MM.1S (cell line): Measurements from ENCODE around the gene ATG4A.
A peak's percentile ranks its signal among the peaks of the same experiment; 100 is the strongest.

Source experiments
- DNase-seq: peaks from one replicate; pipeline ENCODE4 v3.0.0-alpha.2; 2015
- H2AFZ ChIP-seq: fragments of 300-600 bp; sonication (generic); 2 replicates; pipeline ENCODE4 v1.6.0; 2016; ENCODE audit warnings: antibody characterized with exemption, low read length
- H3F3A ChIP-seq: fragments of 300-600 bp; sonication (generic); 2 replicates; pipeline ENCODE4 v1.6.1; 2016; ENCODE audit warnings: mild to moderate bottlenecking, antibody characterized with exemption, low read length, moderate library complexity, mixed read lengths; ENCODE audit not compliant: insufficient read depth
- H3K27ac ChIP-seq: fragments of 300-600 bp; sonication (generic); 2 replicates; pipeline ENCODE4 v1.5.1; 2016; ENCODE audit warnings: mild to moderate bottlenecking, low read length
- H3K27me3 ChIP-seq: fragments of 300-600 bp; sonication (generic); replicated peaks from 2 replicates; pipeline ENCODE4 v1.6.0; 2016; ENCODE audit warnings: low read length; ENCODE audit not compliant: insufficient read depth
- H3K36me3 ChIP-seq: fragments of 300-600 bp; sonication (generic); replicated peaks from 2 replicates; pipeline ENCODE4 v1.6.1; 2016; ENCODE audit warnings: mild to moderate bottlenecking, low read length, mixed read lengths; ENCODE audit not compliant: insufficient read depth
- H3K4me1 ChIP-seq: fragments of 300-600 bp; sonication (generic); 2 replicates; pipeline ENCODE4 v1.6.1; 2016; ENCODE audit warnings: low read length, mixed read lengths
- H3K4me2 ChIP-seq: fragments of 300-600 bp; sonication (generic); 2 replicates; pipeline ENCODE4 v1.6.0; 2016; ENCODE audit warnings: low read depth, low read length
- H3K4me3 ChIP-seq: fragments of 300-600 bp; sonication (generic); 2 replicates; pipeline ENCODE4 v1.5.1; 2016; ENCODE audit warnings: low read length, mixed read lengths
- H3K79me2 ChIP-seq: fragments of 300-600 bp; sonication (generic); 2 replicates; pipeline ENCODE4 v1.6.1; 2016; ENCODE audit warnings: mixed run types, low read length, mixed read lengths
- H3K9ac ChIP-seq: fragments of 300-600 bp; sonication (generic); 2 replicates; pipeline ENCODE4 v1.6.1; 2016; ENCODE audit warnings: low read length, mixed read lengths
- H3K9me2 ChIP-seq: fragments of 300-600 bp; sonication (generic); replicated peaks from 2 replicates; pipeline ENCODE4 v1.6.1; 2016; ENCODE audit warnings: mild to moderate bottlenecking, low read length, mixed read lengths; ENCODE audit not compliant: insufficient read depth
- H3K9me3 ChIP-seq: fragments of 300-600 bp; sonication (generic); replicated peaks from 2 replicates; pipeline ENCODE4 v1.6.1; 2016; ENCODE audit warnings: mild to moderate bottlenecking, low read length, mixed read lengths; ENCODE audit not compliant: insufficient read depth
- H4K20me1 ChIP-seq: fragments of 300-600 bp; sonication (generic); 2 replicates; pipeline ENCODE4 v1.6.1; 2016; ENCODE audit warnings: mild to moderate bottlenecking, low read length, moderate library complexity, mixed read lengths; ENCODE audit not compliant: insufficient read depth
- EZH2 ChIP-seq: fragments of 300-600 bp; sonication (generic); optimal IDR thresholded peaks from 2 replicates; pipeline ENCODE3; 2017; ENCODE audit warnings: low read depth, mild to moderate bottlenecking, antibody characterized with exemption, low read length, mixed read lengths
- EZH2phosphoT487 ChIP-seq: fragments of 300-600 bp; sonication (generic); IDR thresholded peaks from 2 replicates; pipeline ENCODE4 v1.6.1; 2018; ENCODE audit warnings: antibody characterized with exemption, low read length
- TF ChIP-seq, protein P1 (sequence below): fragments of 300-600 bp; sonication (generic); IDR thresholded peaks from 2 replicates; pipeline ENCODE4 v1.5.1; 2016; ENCODE audit warnings: antibody characterized with exemption, low read length, mixed read lengths

The ATG4A gene

DNA sequence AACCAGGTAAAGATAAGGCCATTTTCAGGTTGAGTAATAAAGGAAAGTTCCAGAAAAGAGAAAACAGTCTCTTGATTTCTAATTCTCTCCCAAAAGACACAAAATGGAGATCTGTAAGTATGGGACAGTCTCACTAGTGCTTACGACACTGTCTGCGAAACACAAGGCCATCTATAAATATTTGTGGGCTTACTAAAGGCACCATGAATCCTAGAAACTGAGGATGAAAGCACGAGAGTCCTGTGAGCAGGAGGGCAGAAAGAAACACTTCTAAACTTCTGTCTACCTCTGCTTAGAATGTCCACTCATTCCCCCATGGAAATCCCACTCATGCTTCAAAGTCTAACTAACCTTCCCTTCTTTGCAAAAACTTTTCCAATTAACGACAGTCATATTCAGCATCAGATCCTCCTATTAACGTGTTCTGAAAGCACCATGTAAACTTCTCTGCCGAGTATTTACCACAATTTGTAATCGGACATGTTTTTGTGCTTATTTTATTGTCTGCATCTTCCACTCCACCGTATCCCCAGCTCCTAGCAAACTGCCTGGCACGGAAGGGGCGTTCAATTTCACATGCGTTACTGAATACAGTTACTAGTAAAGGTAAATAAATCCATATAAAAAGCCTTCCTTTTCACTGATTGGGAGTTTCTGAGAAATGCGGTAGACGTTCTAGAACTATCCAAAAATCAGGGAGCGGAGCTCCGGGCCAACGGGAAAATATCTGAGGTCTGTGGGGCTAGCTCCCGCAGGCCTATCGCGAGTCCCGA lies 901 bp upstream of the ATG4A start:
- Histone ChIP-seq H3K9me2 (no peaks in the 10 kb centered on the region), H3K27ac (peak overlapping the region; percentile 83), H3K4me2 (peak overlapping the region; percentile 66; the same call in 1 of the 2 replicates), H3K4me3 (peak overlapping the region; percentile 73), H3F3A (peaks cover 4% of the 10 kb centered on the region), H3K79me2 (peaks cover 43% of the 10 kb centered on the region), H4K20me1 (no peaks in the 10 kb centered on the region), H2AFZ (peak overlapping the region; percentile 36), H3K36me3 (no peaks in the 10 kb centered on the region), H3K9ac (peak overlapping the region; percentile 74), H3K9me3 (no peaks in the 10 kb centered on the region), H3K27me3 (no peaks in the 10 kb centered on the region), H3K4me1 (no peaks in the 10 kb centered on the region)
- DNase-seq, result no peak
- TF ChIP-seq EZH2 (no peak), EZH2phosphoT487 (no peak)
- TF ChIP-seq, protein P1, sequence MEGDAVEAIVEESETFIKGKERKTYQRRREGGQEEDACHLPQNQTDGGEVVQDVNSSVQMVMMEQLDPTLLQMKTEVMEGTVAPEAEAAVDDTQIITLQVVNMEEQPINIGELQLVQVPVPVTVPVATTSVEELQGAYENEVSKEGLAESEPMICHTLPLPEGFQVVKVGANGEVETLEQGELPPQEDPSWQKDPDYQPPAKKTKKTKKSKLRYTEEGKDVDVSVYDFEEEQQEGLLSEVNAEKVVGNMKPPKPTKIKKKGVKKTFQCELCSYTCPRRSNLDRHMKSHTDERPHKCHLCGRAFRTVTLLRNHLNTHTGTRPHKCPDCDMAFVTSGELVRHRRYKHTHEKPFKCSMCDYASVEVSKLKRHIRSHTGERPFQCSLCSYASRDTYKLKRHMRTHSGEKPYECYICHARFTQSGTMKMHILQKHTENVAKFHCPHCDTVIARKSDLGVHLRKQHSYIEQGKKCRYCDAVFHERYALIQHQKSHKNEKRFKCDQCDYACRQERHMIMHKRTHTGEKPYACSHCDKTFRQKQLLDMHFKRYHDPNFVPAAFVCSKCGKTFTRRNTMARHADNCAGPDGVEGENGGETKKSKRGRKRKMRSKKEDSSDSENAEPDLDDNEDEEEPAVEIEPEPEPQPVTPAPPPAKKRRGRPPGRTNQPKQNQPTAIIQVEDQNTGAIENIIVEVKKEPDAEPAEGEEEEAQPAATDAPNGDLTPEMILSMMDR, result no peak

DNA sequence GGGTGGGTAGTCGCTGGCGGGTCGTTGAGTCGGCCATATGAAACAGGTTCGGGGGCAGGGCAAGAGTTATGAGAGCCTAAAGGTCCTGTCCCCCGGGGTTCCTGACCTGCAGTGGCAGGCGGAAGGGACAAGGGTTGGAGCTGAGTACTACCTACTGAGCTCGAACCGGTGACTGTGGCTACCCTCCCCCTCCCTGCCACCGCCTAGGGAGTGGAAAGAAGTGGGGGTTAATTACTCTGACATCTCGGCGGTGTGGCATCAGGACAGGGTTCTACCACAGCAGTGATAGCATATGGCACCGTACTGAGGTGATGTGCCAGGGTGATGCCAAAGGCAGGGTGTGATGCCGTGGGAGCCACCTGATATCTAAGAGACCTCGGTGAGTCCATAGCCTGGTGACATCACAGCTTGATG lies 307 bp downstream of the ATG4A start:
- peak; percentile 23 for DNase-seq
- Histone ChIP-seq H3K4me1 (no peaks in the 10 kb centered on the region), H3K27ac (peak overlapping the region; percentile 15; the same call in 1 of the 2 replicates), H3K4me2 (peak overlapping the region; percentile 31), H3F3A (peaks cover 4% of the 10 kb centered on the region), H3K36me3 (no peaks in the 10 kb centered on the region), H3K27me3 (no peaks in the 10 kb centered on the region), H3K79me2 (peaks cover 46% of the 10 kb centered on the region), H3K9me3 (no peaks in the 10 kb centered on the region), H3K4me3 (peak overlapping the region; percentile 73), H3K9ac (peak overlapping the region; percentile 43; the same call in 1 of the 2 replicates), H4K20me1 (no peaks in the 10 kb centered on the region), H3K9me2 (no peaks in the 10 kb centered on the region), H2AFZ (peak overlapping the region; percentile 64)
- no peak for TF ChIP-seq EZH2
- no peak for TF ChIP-seq EZH2phosphoT487
- TF ChIP-seq, protein P1, result no peak

DNA sequence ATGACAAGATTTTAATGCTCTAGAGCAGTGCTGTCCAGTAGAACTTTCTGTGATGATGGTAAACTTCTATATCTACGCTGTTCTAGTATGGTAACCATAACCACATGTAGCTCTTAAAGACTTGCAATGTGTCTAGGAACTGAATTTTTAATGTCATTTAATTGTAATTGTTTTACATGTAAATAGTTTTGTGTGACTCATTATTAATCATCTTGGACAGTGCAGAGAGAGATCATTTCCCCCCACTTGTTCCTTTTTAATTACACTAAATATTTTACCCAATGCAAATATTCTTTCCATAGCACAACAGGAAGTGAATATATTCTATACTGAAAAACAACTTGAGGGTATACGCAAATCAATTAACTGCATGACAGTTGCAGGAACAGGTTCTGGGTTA lies 5.8 kb downstream of the ATG4A start:
- Histone ChIP-seq H3K9me3 (no peaks in the 10 kb centered on the region), H3K27me3 (no peaks in the 10 kb centered on the region)
- DNase-seq, result no peak

More for the DNA sequence above, 5.8 kb downstream of the ATG4A start:
- H3K9me2 ChIP-seq, result no peaks in the 10 kb centered on the region
- no peaks in the 10 kb centered on the region for H3K36me3 ChIP-seq
- no peak overlapping the region for H3K27ac ChIP-seq
- no peaks in the 10 kb centered on the region for H3K4me1 ChIP-seq
- no peak overlapping the region for H3K9ac ChIP-seq
- no peak overlapping the region for H2AFZ ChIP-seq
- H3K4me2 ChIP-seq, result no peak overlapping the region
- H3K79me2 ChIP-seq, result peaks cover 28% of the 10 kb centered on the region
- TF ChIP-seq, protein P1, result no peak
- TF ChIP-seq EZH2phosphoT487, result no peak
- TF ChIP-seq EZH2, result no peak
- H4K20me1 ChIP-seq, result no peaks in the 10 kb centered on the region
- no peak overlapping the region for H3K4me3 ChIP-seq
- H3F3A ChIP-seq, result no peaks in the 10 kb centered on the region
